Neuronal stem cell (in vitro differentiated cells): ENCODE measurements around the gene MSANTD3.

ENCODE experiments used
- DNase-seq: peaks from one replicate; pipeline ENCODE4 v3.0.0-alpha.2; 2013; ENCODE audit warnings: low spot score
- H2AFZ ChIP-seq: one replicate; pipeline ENCODE4 v1.6.1; 2013; ENCODE audit warnings: mild to moderate bottlenecking, low read length, inconsistent platforms
- H2AK5ac ChIP-seq: 2 replicates; pipeline ENCODE4 v1.6.1; 2013; ENCODE audit warnings: low read depth, mild to moderate bottlenecking, inconsistent platforms, low read length, moderate library complexity, mixed read lengths
- H2BK120ac ChIP-seq: 2 replicates; pipeline ENCODE4 v1.6.1; 2013; ENCODE audit warnings: low read depth, mild to moderate bottlenecking, inconsistent platforms, low read length, moderate library complexity, mixed read lengths
- H2BK12ac ChIP-seq: one replicate; pipeline ENCODE4 v1.6.1; 2013; ENCODE audit warnings: low read length, inconsistent platforms
- H2BK15ac ChIP-seq: 2 replicates; pipeline ENCODE4 v1.6.1; 2013; ENCODE audit warnings: mild to moderate bottlenecking, low read length, inconsistent platforms, mixed read lengths
- H2BK5ac ChIP-seq: one replicate; pipeline ENCODE4 v1.6.1; 2013; ENCODE audit warnings: inconsistent platforms, mild to moderate bottlenecking, low read length, moderate library complexity
- H3K14ac ChIP-seq: one replicate; pipeline ENCODE4 v1.6.1; 2013; ENCODE audit warnings: low read length, inconsistent platforms
- H3K18ac ChIP-seq: 2 replicates; pipeline ENCODE4 v1.6.1; 2013; ENCODE audit warnings: low read length, inconsistent platforms
- H3K23ac ChIP-seq: 2 replicates; pipeline ENCODE4 v1.6.1; 2013; ENCODE audit warnings: low read depth, mild to moderate bottlenecking, mixed read lengths, low read length, inconsistent platforms; ENCODE audit not compliant: poor library complexity
- H3K27ac ChIP-seq: replicated peaks from 3 replicates; pipeline ENCODE4 v1.5.1; 2013; ENCODE audit warnings: low read length, inconsistent platforms
- H3K27me3 ChIP-seq, 3 experiments: 2 replicates each; pipeline ENCODE4 v1.6.1; 2013; ENCODE audit warnings: low read length in 3 of 3, mild to moderate bottlenecking in 2 of 3, inconsistent platforms in 1 of 3, low read depth in 1 of 3, mixed read lengths in 1 of 3, moderate library complexity in 1 of 3; ENCODE audit not compliant: control insufficient read depth in 3 of 3, insufficient read depth in 3 of 3
- H3K36me3 ChIP-seq, 2 donors: replicated peaks in 1 of 2; 2 replicates each; pipeline ENCODE4 v1.6.1; 2013; ENCODE audit warnings: low read length in 2 of 2; ENCODE audit not compliant: control insufficient read depth in 2 of 2, insufficient read depth in 2 of 2
- H3K4ac ChIP-seq: 2 replicates; pipeline ENCODE4 v1.6.1; 2013; ENCODE audit warnings: inconsistent platforms, mild to moderate bottlenecking, low read length, moderate library complexity
- H3K4me1 ChIP-seq, 2 donors: 1 replicate in 1 of 2; 2 replicates in 1 of 2; pipeline ENCODE4 v1.6.1; 2013; ENCODE audit warnings: low read length in 2 of 2, low read depth in 1 of 2; ENCODE audit not compliant: control insufficient read depth in 2 of 2, insufficient read depth in 1 of 2
- H3K4me2 ChIP-seq: one replicate; pipeline ENCODE4 v1.6.1; 2013; ENCODE audit warnings: mild to moderate bottlenecking, low read length, inconsistent platforms; ENCODE audit not compliant: insufficient read depth, poor library complexity, severe bottlenecking
- H3K4me3 ChIP-seq, 2 donors: 2 replicates each; pipeline ENCODE4 v1.5.1; 2013; ENCODE audit warnings: low read length in 2 of 2, mild to moderate bottlenecking in 2 of 2, inconsistent platforms in 1 of 2, moderate library complexity in 1 of 2
- H3K79me1 ChIP-seq: one replicate; pipeline ENCODE4 v1.6.1; 2013; ENCODE audit warnings: low read depth, mild to moderate bottlenecking, inconsistent platforms, low read length, moderate library complexity
- H3K9ac ChIP-seq: one replicate; pipeline ENCODE4 v1.6.1; 2013; ENCODE audit warnings: mild to moderate bottlenecking, low read depth, low read length, inconsistent platforms; ENCODE audit not compliant: poor library complexity
- H3K9me3 ChIP-seq, 2 donors: replicated peaks in 1 of 2; 2 replicates each; pipeline versions ENCODE3 to v1.6.1; 2013; ENCODE audit warnings: low read length in 2 of 2, mild to moderate bottlenecking in 2 of 2, inconsistent platforms in 1 of 2, low read depth in 1 of 2, mixed read lengths in 1 of 2, moderate library complexity in 1 of 2; ENCODE audit not compliant: control insufficient read depth in 2 of 2, insufficient read depth in 1 of 2
- H4K8ac ChIP-seq: one replicate; pipeline ENCODE4 v1.6.1; 2013; ENCODE audit warnings: low read depth, mild to moderate bottlenecking, inconsistent platforms, low read length, moderate library complexity
- H4K91ac ChIP-seq: one replicate; pipeline ENCODE4 v1.6.1; 2013; ENCODE audit warnings: low read length, low read depth, mild to moderate bottlenecking, inconsistent platforms; ENCODE audit not compliant: poor library complexity
- WGBS, 2 donors: extraction: QIAGEN DNeasy Blood & Tissue Kit; methylation state at CpG; one replicate each; pipeline ENCODE4 v1.1.7; 2013; ENCODE audit warnings: missing lambda C conversion rate in 2 of 2, mixed read lengths in 1 of 2; ENCODE audit not compliant: insufficient read length in 2 of 2, insufficient replicate concordance in 1 of 2; ENCODE audit errors: extremely low coverage in 2 of 2; 5-methylcytosine and 5-hydroxymethylcytosine counted together

The MSANTD3 gene

GRCh38 chr9:100472268-100472667 lies 45.3 kb downstream of the MSANTD3 start:
- Histone ChIP-seq H2BK15ac (no peak overlapping the region), H3K18ac (no peak overlapping the region), H2BK12ac (no peak overlapping the region), H3K27me3 (no peaks in the 10 kb centered on the region), H3K79me1 (peaks cover 4% of the 10 kb centered on the region), H4K8ac (no peak overlapping the region), H3K4me2 (no peak overlapping the region), H3K4me3 (peak overlapping the region in 1 of 2 donors; percentile 83), H2BK5ac (no peak overlapping the region), H2BK120ac (no peak overlapping the region), H3K23ac (no peak overlapping the region), H2AFZ (peak overlapping the region; percentile 89), H4K91ac (no peak overlapping the region), H2AK5ac (no peak overlapping the region), H3K27ac (peak overlapping the region; percentile 60), H3K9ac (no peak overlapping the region), H3K36me3 (peaks cover 0 to 2% of the 10 kb centered on the region in 2 donors), H3K14ac (no peak overlapping the region), H3K4ac (no peak overlapping the region), H3K9me3 (no peaks in the 10 kb centered on the region), H3K4me1 (peaks cover 12 to 17% of the 10 kb centered on the region in 2 donors)
- no peak for DNase-seq
- no CpG with 5 or more reads among the region's 3 CpGs for WGBS, 2 donors

DNA sequence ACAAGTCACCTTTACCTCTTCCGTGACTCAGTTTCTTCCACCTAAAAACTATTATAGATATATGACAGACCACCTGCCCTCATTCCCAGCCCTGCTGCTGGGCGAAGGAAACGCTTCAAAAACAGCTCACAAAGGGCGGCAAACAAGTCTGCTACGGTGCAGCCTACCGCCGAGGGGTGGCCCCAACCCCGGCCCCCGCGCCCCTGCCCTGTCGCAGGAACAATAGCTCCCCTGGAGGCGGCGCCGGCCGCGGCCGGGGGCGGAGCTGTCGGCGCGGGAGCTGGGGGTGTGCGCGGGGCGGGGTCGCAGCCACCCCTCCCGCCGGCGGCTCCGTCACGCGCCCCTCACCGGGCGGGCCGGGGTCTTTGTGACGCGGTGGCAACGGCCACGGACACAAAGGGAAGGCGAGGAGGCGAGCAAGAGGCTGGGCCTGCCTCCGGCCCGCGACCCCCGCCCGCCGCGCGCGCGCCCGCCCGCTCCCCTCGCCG lies 45.9 kb downstream of the MSANTD3 start, which contains the start of gene TMEFF1:
Gene TMEFF1, plus strand, starts transcription at position 362 of the 488 bp plus-strand sequence. CDS start 396 bp downstream, outside the sequence.
- Histone ChIP-seq H3K27me3 (no peaks in the 10 kb centered on the region), H3K4me2 (peak within 1 kb of the TSS; percentile 65), H3K9ac (peak within 1 kb of the TSS; percentile 99), H3K27ac (peak within 1 kb of the TSS; percentile 90), H3K23ac (peak within 1 kb of the TSS; percentile 98), H3K79me1 (peaks cover 4% of the 10 kb centered on the region), H3K36me3 (peaks cover 0 to 5% of the 10 kb centered on the region in 2 donors), H2BK15ac (peak within 1 kb of the TSS; percentile 100), H2BK5ac (peak within 1 kb of the TSS; percentile 99), H2BK120ac (peak within 1 kb of the TSS; percentile 99), H4K8ac (peak within 1 kb of the TSS; percentile 65), H4K91ac (peak within 1 kb of the TSS; percentile 85), H3K14ac (peak within 1 kb of the TSS; percentile 100), H2AK5ac (peak within 1 kb of the TSS; percentile 100), H3K9me3 (no peaks in the 10 kb centered on the region), H2AFZ (peak within 1 kb of the TSS; percentile 89), H2BK12ac (peak within 1 kb of the TSS; percentile 46), H3K4me1 (peaks cover 12 to 17% of the 10 kb centered on the region in 2 donors), H3K4ac (peak within 1 kb of the TSS; percentile 99), H3K18ac (peak within 1 kb of the TSS; percentile 100), H3K4me3 (peak within 1 kb of the TSS; percentile 83 to 100)
- DNase-seq, result peak; percentile 86
- WGBS, 2 donors, result no CpG with 5 or more reads among the region's 54 CpGs

DNA sequence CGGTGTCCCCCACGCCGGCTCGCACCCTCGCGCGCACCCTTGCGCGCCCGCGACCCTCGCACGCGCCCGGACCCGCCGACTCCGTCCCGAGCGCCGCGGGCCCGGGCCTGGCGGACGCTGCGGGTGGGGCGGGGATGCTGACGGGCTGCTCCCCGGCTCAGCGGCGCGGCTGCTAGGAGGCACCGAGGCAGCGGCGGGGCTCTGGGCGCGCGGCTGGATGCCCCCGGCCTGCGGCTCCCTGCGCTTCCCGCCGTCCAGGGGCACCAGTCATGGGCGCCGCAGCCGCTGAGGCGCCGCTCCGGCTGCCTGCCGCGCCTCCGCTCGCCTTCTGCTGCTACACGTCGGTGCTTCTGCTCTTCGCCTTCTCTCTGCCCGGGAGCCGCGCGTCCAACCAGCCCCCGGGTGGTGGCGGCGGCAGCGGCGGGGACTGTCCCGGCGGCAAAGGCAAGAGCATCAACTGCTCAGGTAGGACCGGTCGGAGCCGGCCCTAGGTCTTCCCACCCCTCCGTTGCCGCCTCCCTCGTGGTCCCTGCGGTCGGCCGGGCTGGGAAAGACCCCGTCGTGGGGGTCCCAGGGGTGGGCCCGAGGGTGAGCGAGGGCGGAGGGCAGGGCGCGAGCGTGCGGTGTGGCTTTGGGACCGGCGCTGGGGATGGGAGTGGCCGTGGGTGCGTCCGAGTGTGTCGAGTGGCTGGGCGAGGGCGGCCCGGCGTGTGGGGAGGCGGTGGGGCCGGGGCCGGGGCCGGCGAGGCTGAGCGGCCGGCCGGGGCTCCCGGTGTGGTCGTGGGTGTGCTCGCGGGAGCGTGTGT lies 46.5 kb downstream of the MSANTD3 start:
- Histone ChIP-seq H3K4me2 (peak overlapping the region; percentile 65), H2BK15ac (peak overlapping the region; percentile 100), H4K8ac (peak overlapping the region; percentile 65), H2BK12ac (peak overlapping the region; percentile 46), H4K91ac (peak overlapping the region; percentile 85), H3K9ac (peak overlapping the region; percentile 99), H3K79me1 (peaks cover 4% of the 10 kb centered on the region), H3K27me3 (no peaks in the 10 kb centered on the region), H3K4me1 (peaks cover 14 to 17% of the 10 kb centered on the region in 2 donors), H3K4ac (peak overlapping the region; percentile 99), H3K27ac (peak overlapping the region; percentile 90), H2BK5ac (peak overlapping the region; percentile 99), H3K36me3 (peaks cover 0 to 11% of the 10 kb centered on the region in 2 donors), H3K14ac (peak overlapping the region; percentile 100), H2AK5ac (peak overlapping the region; percentile 100), H3K9me3 (peaks cover 2 to 3% of the 10 kb centered on the region in 2 donors), H3K4me3 (peak overlapping the region; percentile 83 to 100), H2BK120ac (peak overlapping the region; percentile 99), H2AFZ (peak overlapping the region; percentile 89), H3K23ac (peak overlapping the region; percentile 98), H3K18ac (peak overlapping the region; percentile 100)
- WGBS, 2 donors, result no CpG with 5 or more reads among the region's 108 CpGs
- DNase-seq, result peak; percentile 46
